Fibroblast of gingiva (primary cell): Measurements from ENCODE around the gene ZNF716.
"Not testable (repeated sequence)": the region's sequence is repeated elsewhere in the genome, so short reads cannot be mapped to it uniquely, and the experiment has no call there.

Source experiments
- DNase-seq: peaks from one replicate; pipeline ENCODE4 v3.0.0-alpha.2; 2011; ENCODE audit warnings: low read depth

Gene ZNF716

GRCh38 chr7:57449904-57450303 is at the start of gene ZNF716:
ZNF716 (plus strand) TSS chr7:57450177; CDS start chr7:57450289, 112 bp downstream.
- no peak for DNase-seq

- DNase-seq = no peak
Observed at GRCh38 chr7:57400531-57401155, 49.3 kb upstream of the ZNF716 start.

GRCh38 chr7:57403051-57403450 is 46.9 kb upstream of the ZNF716 start:
- not testable (repeated sequence) for DNase-seq

GRCh38 chr7:57403601-57404342 is 46.2 kb upstream of the ZNF716 start:
- DNase-seq = no peak

- no peak for DNase-seq
Observed at GRCh38 chr7:57404343-57404966, 45.5 kb upstream of the ZNF716 start.

GRCh38 chr7:57404967-57405421 is 45.0 kb upstream of the ZNF716 start:
- DNase-seq = no peak

GRCh38 chr7:57407125-57407524 is 42.9 kb upstream of the ZNF716 start:
- no peak for DNase-seq

- DNase-seq = no peak
Observed at GRCh38 chr7:57412168-57412567, 37.8 kb upstream of the ZNF716 start.

GRCh38 chr7:57412618-57413017 is 37.4 kb upstream of the ZNF716 start:
- DNase-seq = no peak

- no peak for DNase-seq
Observed at GRCh38 chr7:57413529-57414398, 36.2 kb upstream of the ZNF716 start.

GRCh38 chr7:57414415-57414814 is 35.6 kb upstream of the ZNF716 start:
- no peak for DNase-seq

- no peak for DNase-seq
Observed at GRCh38 chr7:57414852-57415251, 35.1 kb upstream of the ZNF716 start.

- DNase-seq = no peak
Observed at GRCh38 chr7:57415326-57415725, 34.7 kb upstream of the ZNF716 start.

- DNase-seq = no peak
Observed at GRCh38 chr7:57415730-57416129, 34.2 kb upstream of the ZNF716 start.

GRCh38 chr7:57416601-57417358 is 33.2 kb upstream of the ZNF716 start:
- DNase-seq = no peak

- no peak for DNase-seq
Observed at GRCh38 chr7:57417736-57418135, 32.2 kb upstream of the ZNF716 start.

- DNase-seq = no peak
Observed at GRCh38 chr7:57423768-57424167, 26.2 kb upstream of the ZNF716 start.

GRCh38 chr7:57424515-57425238 is 25.3 kb upstream of the ZNF716 start:
- DNase-seq = no peak

GRCh38 chr7:57425239-57425944 is 24.6 kb upstream of the ZNF716 start:
- DNase-seq = no peak

- no peak for DNase-seq
Observed at GRCh38 chr7:57425969-57426628, 23.9 kb upstream of the ZNF716 start.
